Hepatocyte (in vitro differentiated cells): ENCODE results near the gene POC1A. TPM values are rescaled to one million over a fixed set of nuclear protein-coding genes. Genes with fewer than 3 reads are reported as not detected.
A peak's percentile ranks its signal among the peaks of the same experiment; 100 is the strongest.

Source experiments
- DNase-seq: peaks from one replicate; pipeline ENCODE4 v3.0.0-alpha.2; 2016; ENCODE audit warnings: low spot score
- H2AFZ ChIP-seq: fragments of 200-600 bp; sonication (generic); 2 replicates; pipeline ENCODE4 v1.6.0; 2016; ENCODE audit warnings: antibody characterized with exemption, mild to moderate bottlenecking
- H3K27ac ChIP-seq: fragments of 200-600 bp; sonication (generic); 2 replicates; pipeline ENCODE4 v1.5.1; 2016; ENCODE audit warnings: mild to moderate bottlenecking
- H3K27me3 ChIP-seq: fragments of 200-600 bp; sonication (generic); 2 replicates; pipeline ENCODE4 v1.6.1; 2016
- H3K36me3 ChIP-seq: fragments of 200-600 bp; sonication (generic); replicated peaks from 2 replicates; pipeline ENCODE4 v1.5.1; 2016; ENCODE audit warnings: low read depth; ENCODE audit not compliant: insufficient read depth
- H3K4me1 ChIP-seq: fragments of 200-600 bp; sonication (generic); 2 replicates; pipeline ENCODE4 v1.5.1; 2016; ENCODE audit warnings: mild to moderate bottlenecking, moderate library complexity; ENCODE audit not compliant: insufficient read depth
- H3K4me2 ChIP-seq: fragments of 200-600 bp; sonication (generic); 2 replicates; pipeline ENCODE4 v1.6.0; 2016
- H3K4me3 ChIP-seq: fragments of 200-600 bp; sonication (generic); 2 replicates; pipeline ENCODE4 v1.5.1; 2016; ENCODE audit warnings: mild to moderate bottlenecking
- H3K79me2 ChIP-seq: fragments of 200-600 bp; sonication (generic); 2 replicates; pipeline ENCODE4 v1.6.0; 2017; ENCODE audit warnings: mild to moderate bottlenecking
- H3K9me2 ChIP-seq: fragments of 200-600 bp; sonication (generic); replicated peaks from 2 replicates; pipeline ENCODE4 v1.6.0; 2017; ENCODE audit warnings: mild to moderate bottlenecking; ENCODE audit not compliant: insufficient read depth
- H3K9me3 ChIP-seq: fragments of 200-600 bp; sonication (generic); 2 replicates; pipeline ENCODE4 v1.5.1; 2016; ENCODE audit warnings: low read depth, mild to moderate bottlenecking
- H4K20me1 ChIP-seq: fragments of 200-600 bp; sonication (generic); 2 replicates; pipeline ENCODE4 v1.6.0; 2016; ENCODE audit warnings: mild to moderate bottlenecking; ENCODE audit not compliant: insufficient read depth, poor library complexity, severe bottlenecking
- CTCF ChIP-seq: fragments of 200-600 bp; sonication (generic); IDR thresholded peaks from 2 replicates; pipeline ENCODE4 v1.5.1; 2016; ENCODE audit warnings: antibody characterized with exemption, mild to moderate bottlenecking; ENCODE audit not compliant: poor library complexity
- EZH2 ChIP-seq: fragments of 200-600 bp; sonication (generic); IDR thresholded peaks from 2 replicates; pipeline ENCODE4 v1.6.1; 2016; ENCODE audit warnings: antibody characterized with exemption, mild to moderate bottlenecking, borderline replicate concordance
- EZH2phosphoT487 ChIP-seq: fragments of 200-600 bp; sonication (generic); IDR thresholded peaks from one replicate; pipeline ENCODE4 v1.6.1; 2018; ENCODE audit warnings: antibody characterized with exemption, mild to moderate bottlenecking, low read depth, moderate library complexity; ENCODE audit not compliant: unreplicated experiment, severe bottlenecking
- WGBS: methylation state at CpG from one replicate; pipeline ENCODE4 v1.1.6; 2016; ENCODE audit warnings: low lambda C conversion rate; ENCODE audit errors: missing lambda C conversion rate; 5-methylcytosine and 5-hydroxymethylcytosine counted together
- polyA plus RNA-seq: library from polyadenylated mRNA; unstranded; fragments of >200 nt; fragmentation: Nextera tagmentation; extraction: Ambion mirVana; gene quantifications from 2 replicates; pipeline ENCODE4 v1.2.1, GENCODE V29; 2016
- total RNA-seq: library from RNA; depleted of rRNA; stranded (reverse); fragments of >200 nt; gene quantifications from 2 replicates; pipeline ENCODE4 v1.2.3, GENCODE V29; 2014

Gene POC1A
- total and polyA plus RNA-seq, 2 experiments from 2014 or later: 2.6 to 3.7 TPM

- TF ChIP-seq EZH2 (no peak), CTCF (no peak), EZH2phosphoT487 (no peak)
- Histone ChIP-seq H4K20me1 (peaks cover 25% of the 10 kb centered on the region), H3K9me2 (no peaks in the 10 kb centered on the region), H3K27ac (no peak overlapping the region), H3K4me1 (peaks cover 18% of the 10 kb centered on the region), H3K27me3 (no peaks in the 10 kb centered on the region), H3K4me2 (no peak overlapping the region), H3K79me2 (peaks cover 36% of the 10 kb centered on the region), H3K4me3 (no peak overlapping the region), H3K36me3 (no peaks in the 10 kb centered on the region), H3K9me3 (no peaks in the 10 kb centered on the region), H2AFZ (no peak overlapping the region)
- WGBS: 97% methylated on average over 21 of the region's 21 CpGs
- no peak for DNase-seq
These were observed 103.7 kb downstream of the POC1A start for GRCh38 chr3:52050571-52050970.

- 97% methylated on average over 2 of the region's 2 CpGs for WGBS
- DNase-seq: no peak
- Histone ChIP-seq H3K4me2 (no peak overlapping the region), H3K9me3 (no peaks in the 10 kb centered on the region), H3K9me2 (no peaks in the 10 kb centered on the region), H3K79me2 (peaks cover 25% of the 10 kb centered on the region), H3K27me3 (no peaks in the 10 kb centered on the region), H3K4me3 (no peak overlapping the region), H4K20me1 (peaks cover 22% of the 10 kb centered on the region), H3K4me1 (peaks cover 20% of the 10 kb centered on the region), H3K36me3 (no peaks in the 10 kb centered on the region), H2AFZ (no peak overlapping the region), H3K27ac (no peak overlapping the region)
- TF ChIP-seq EZH2: no peak
These were observed 104.7 kb downstream of the POC1A start for GRCh38 chr3:52049503-52049902.

- Histone ChIP-seq H3K4me3 (no peak overlapping the region), H3K9me2 (no peaks in the 10 kb centered on the region), H2AFZ (no peak overlapping the region), H3K79me2 (peaks cover 7% of the 10 kb centered on the region), H3K27ac (peak overlapping the region; percentile 20), H4K20me1 (peaks cover 5% of the 10 kb centered on the region), H3K36me3 (no peaks in the 10 kb centered on the region), H3K4me2 (no peak overlapping the region), H3K4me1 (peaks cover 24% of the 10 kb centered on the region), H3K9me3 (no peaks in the 10 kb centered on the region), H3K27me3 (no peaks in the 10 kb centered on the region)
- no peak for DNase-seq
- 82% methylated on average over 16 of the region's 20 CpGs for WGBS
- TF ChIP-seq EZH2phosphoT487 (no peak), CTCF (no peak), EZH2 (no peak)
These were observed 106.8 kb downstream of the POC1A start for GRCh38 chr3:52047295-52047960.

GRCh38 chr3:52046902-52047239 lies 107.4 kb downstream of the POC1A start:
- Histone ChIP-seq H3K27ac (peak overlapping the region; percentile 20), H3K9me2 (no peaks in the 10 kb centered on the region), H3K9me3 (no peaks in the 10 kb centered on the region), H3K27me3 (no peaks in the 10 kb centered on the region), H3K4me1 (peaks cover 21% of the 10 kb centered on the region), H3K4me3 (no peak overlapping the region), H3K36me3 (no peaks in the 10 kb centered on the region), H3K79me2 (peaks cover 1% of the 10 kb centered on the region), H3K4me2 (no peak overlapping the region), H4K20me1 (no peaks in the 10 kb centered on the region), H2AFZ (no peak overlapping the region)
- whole genome bisulfite sequencing: 74% methylated on average over 7 of the region's 7 CpGs
- no peak for TF ChIP-seq EZH2
- no peak for TF ChIP-seq CTCF
- TF ChIP-seq EZH2phosphoT487: no peak
- no peak for DNase-seq
